OCI-LY1 (cell line): ENCODE data around the gene CDPF1.
A peak's percentile ranks its signal among the peaks of the same experiment; 100 is the strongest.

ENCODE experiments used
- H2AFZ ChIP-seq: fragments of 200-600 bp; sonication (generic), shearing (Covaris generic); 2 replicates; pipeline ENCODE4 v1.6.0; 2014; ENCODE audit warnings: antibody characterized with exemption, mild to moderate bottlenecking, low read length
- H3F3A ChIP-seq: fragments of 200-600 bp; sonication (generic), shearing (Covaris generic); 2 replicates; pipeline ENCODE4 v1.6.0; 2014; ENCODE audit warnings: mild to moderate bottlenecking, antibody characterized with exemption, low read length, moderate library complexity; ENCODE audit not compliant: insufficient read depth
- H3K27ac ChIP-seq: fragments of 200-600 bp; sonication (generic); 2 replicates; pipeline ENCODE4 v1.5.1; 2014; ENCODE audit warnings: low read length, mixed run types, mild to moderate bottlenecking, low read depth; ENCODE audit not compliant: poor library complexity, severe bottlenecking
- H3K27me3 ChIP-seq: fragments of 200-600 bp; sonication (generic); 2 replicates; pipeline ENCODE4 v1.6.0; 2014; ENCODE audit warnings: antibody characterized with exemption, mild to moderate bottlenecking, low read length, moderate library complexity; ENCODE audit not compliant: insufficient read depth
- H3K36me3 ChIP-seq: fragments of 200-600 bp; sonication (generic); 2 replicates; pipeline ENCODE4 v1.6.1; 2014; ENCODE audit warnings: mild to moderate bottlenecking, antibody characterized with exemption, low read length, moderate library complexity, mixed read lengths; ENCODE audit not compliant: insufficient read depth
- H3K4me1 ChIP-seq: fragments of 200-600 bp; sonication (generic); 2 replicates; pipeline ENCODE4 v1.5.1; 2014; ENCODE audit warnings: mild to moderate bottlenecking, low read length, moderate library complexity; ENCODE audit not compliant: insufficient read depth, severe bottlenecking
- H3K4me2 ChIP-seq: fragments of 200-600 bp; sonication (generic), shearing (Covaris generic); 2 replicates; pipeline ENCODE4 v1.6.1; 2014; ENCODE audit warnings: low read length
- H3K4me3 ChIP-seq: fragments of 200-600 bp; sonication (generic); 2 replicates; pipeline ENCODE4 v1.5.1; 2014; ENCODE audit warnings: low read length, low read depth, mild to moderate bottlenecking, mixed read lengths; ENCODE audit not compliant: poor library complexity, severe bottlenecking
- H3K79me2 ChIP-seq: fragments of 200-600 bp; shearing (Covaris generic); 2 replicates; pipeline ENCODE4 v1.6.1; 2016; ENCODE audit warnings: mixed run types, low read length, mixed read lengths; ENCODE audit not compliant: insufficient read depth
- H3K9ac ChIP-seq: fragments of 200-600 bp; sonication (generic), shearing (Covaris generic); 2 replicates; pipeline ENCODE4 v1.6.1; 2014; ENCODE audit warnings: mild to moderate bottlenecking, low read length, mixed read lengths
- H3K9me2 ChIP-seq: fragments of 200-600 bp; sonication (generic), shearing (Covaris generic); 2 replicates; pipeline ENCODE4 v1.6.1; 2014; ENCODE audit warnings: low read depth, mild to moderate bottlenecking, low read length, mixed read lengths
- H3K9me3 ChIP-seq: fragments of 200-600 bp; shearing (Covaris generic); 2 replicates; pipeline ENCODE4 v1.6.1; 2014; ENCODE audit warnings: low read length, mixed read lengths
- H4K20me1 ChIP-seq: fragments of 200-600 bp; sonication (generic), shearing (Covaris generic); 2 replicates; pipeline ENCODE4 v1.6.0; 2016; ENCODE audit warnings: mild to moderate bottlenecking, low read length; ENCODE audit not compliant: insufficient read depth
- EZH2 ChIP-seq: fragments of 200-600 bp; sonication (generic), shearing (Covaris generic); IDR thresholded peaks from 2 replicates; pipeline ENCODE4 v1.8.0; 2017; ENCODE audit warnings: borderline replicate concordance, mixed run types, mild to moderate bottlenecking, antibody characterized with exemption, low read length, moderate library complexity, mixed read lengths
- TF ChIP-seq, protein P1 (sequence below): fragments of 200-600 bp; sonication (generic), shearing (Covaris generic); IDR thresholded peaks from 2 replicates; pipeline ENCODE4 v1.5.1; 2017; ENCODE audit warnings: mild to moderate bottlenecking, antibody characterized with exemption, low read length, moderate library complexity, mixed read lengths

The CDPF1 gene

DNA sequence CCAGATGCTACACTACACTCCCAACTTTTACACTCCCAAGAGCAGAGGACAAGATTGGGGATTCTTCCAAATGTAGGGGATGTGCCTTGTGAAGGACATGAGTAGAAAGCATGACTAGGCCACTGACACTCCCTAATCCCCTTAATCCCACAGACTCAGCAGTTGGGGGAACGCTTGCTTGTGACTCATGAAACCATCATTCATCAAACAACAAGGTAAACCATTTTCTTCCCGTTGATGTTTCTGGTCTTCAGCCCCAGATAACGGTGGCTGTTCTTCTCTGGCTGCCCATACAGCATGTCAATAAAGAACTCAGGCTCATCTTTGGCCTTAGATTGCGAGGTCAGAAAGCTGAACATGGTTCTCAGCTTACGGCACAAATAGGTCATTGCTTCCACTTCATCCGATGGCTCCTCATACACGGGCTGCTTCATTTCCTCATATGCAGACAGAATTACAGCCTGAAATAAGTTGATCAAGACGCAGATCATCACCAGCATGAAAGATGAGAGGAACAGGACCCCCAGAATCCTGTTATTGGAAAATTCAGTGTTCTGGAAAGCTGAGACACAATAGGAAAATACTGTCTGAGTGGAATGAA lies 6.4 kb upstream of the CDPF1 start:
- H3F3A ChIP-seq: no peaks in the 10 kb centered on the region
- H3K9me3 ChIP-seq: peaks cover 4% of the 10 kb centered on the region; the same call in 1 of the 2 replicates
- H3K9me2 ChIP-seq: no peaks in the 10 kb centered on the region
- H3K79me2 ChIP-seq: no peaks in the 10 kb centered on the region
- no peak overlapping the region for H3K4me2 ChIP-seq
- H4K20me1 ChIP-seq: no peaks in the 10 kb centered on the region
- no peak for TF ChIP-seq EZH2
- TF ChIP-seq, protein P1, sequence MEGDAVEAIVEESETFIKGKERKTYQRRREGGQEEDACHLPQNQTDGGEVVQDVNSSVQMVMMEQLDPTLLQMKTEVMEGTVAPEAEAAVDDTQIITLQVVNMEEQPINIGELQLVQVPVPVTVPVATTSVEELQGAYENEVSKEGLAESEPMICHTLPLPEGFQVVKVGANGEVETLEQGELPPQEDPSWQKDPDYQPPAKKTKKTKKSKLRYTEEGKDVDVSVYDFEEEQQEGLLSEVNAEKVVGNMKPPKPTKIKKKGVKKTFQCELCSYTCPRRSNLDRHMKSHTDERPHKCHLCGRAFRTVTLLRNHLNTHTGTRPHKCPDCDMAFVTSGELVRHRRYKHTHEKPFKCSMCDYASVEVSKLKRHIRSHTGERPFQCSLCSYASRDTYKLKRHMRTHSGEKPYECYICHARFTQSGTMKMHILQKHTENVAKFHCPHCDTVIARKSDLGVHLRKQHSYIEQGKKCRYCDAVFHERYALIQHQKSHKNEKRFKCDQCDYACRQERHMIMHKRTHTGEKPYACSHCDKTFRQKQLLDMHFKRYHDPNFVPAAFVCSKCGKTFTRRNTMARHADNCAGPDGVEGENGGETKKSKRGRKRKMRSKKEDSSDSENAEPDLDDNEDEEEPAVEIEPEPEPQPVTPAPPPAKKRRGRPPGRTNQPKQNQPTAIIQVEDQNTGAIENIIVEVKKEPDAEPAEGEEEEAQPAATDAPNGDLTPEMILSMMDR: no peak
- H3K27ac ChIP-seq: no peak overlapping the region
- H3K4me3 ChIP-seq: no peak overlapping the region
- H3K36me3 ChIP-seq: no peaks in the 10 kb centered on the region
- H3K27me3 ChIP-seq: 0 out of 2 replicates have a peak, but pooled peaks cover 13% of the 10 kb centered on the region
- H2AFZ ChIP-seq: no peak overlapping the region
- no peaks in the 10 kb centered on the region for H3K4me1 ChIP-seq
- no peak overlapping the region for H3K9ac ChIP-seq

DNA sequence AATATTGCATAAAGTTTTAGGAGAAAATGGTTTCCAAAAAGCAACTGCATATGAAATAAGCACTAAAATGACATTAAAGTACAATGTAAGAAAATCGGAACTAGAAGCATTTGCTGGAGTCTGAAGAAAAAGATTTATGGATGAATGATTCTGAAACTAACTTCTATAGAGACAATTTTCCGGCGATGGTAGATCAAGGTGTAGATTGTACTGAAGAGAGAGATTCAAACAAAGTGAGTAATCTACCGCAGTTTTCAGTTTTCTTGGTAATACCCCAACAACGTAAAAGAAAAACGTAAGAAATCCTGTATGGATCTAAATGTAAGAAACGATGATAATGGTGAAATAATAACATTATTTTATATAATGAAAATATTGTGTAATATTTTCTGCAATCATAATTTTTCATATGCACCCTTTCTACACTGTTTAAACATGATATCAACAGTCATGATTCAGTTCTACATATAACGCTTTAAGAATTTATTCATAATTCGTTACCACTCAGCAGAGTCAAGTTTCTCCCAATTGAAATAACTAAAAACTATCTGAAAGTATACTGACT lies 1.8 kb upstream of the CDPF1 start:
- H3K4me2 ChIP-seq: 0 out of 2 replicates have a peak overlapping the region, but pooled peaks have one; percentile 76
- peaks cover 21% of the 10 kb centered on the region for H3K4me1 ChIP-seq

DNA sequence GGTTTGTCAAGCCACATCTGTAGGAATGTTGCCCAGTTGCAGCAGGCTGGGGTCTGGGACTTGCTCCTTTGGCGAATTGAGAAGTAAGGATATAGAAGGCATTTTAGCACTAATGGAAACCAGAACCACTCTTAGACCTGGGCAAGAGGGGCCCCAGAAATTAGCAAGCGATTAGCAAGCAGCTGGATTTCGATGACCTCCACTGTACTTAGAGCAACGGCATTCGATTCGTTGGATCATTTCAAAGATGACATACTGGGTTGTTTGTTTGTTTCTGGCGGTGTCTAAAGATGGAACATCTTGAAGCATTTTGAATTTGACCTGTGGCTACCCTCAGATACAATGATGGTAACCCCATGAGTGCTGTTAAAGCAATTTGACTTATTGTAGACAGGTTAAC lies 1.2 kb upstream of the CDPF1 start:
- Histone ChIP-seq H4K20me1 (no peaks in the 10 kb centered on the region), H3K4me3 (peak overlapping the region; percentile 84), H3K27me3 (0 out of 2 replicates have a peak, but pooled peaks cover 4% of the 10 kb centered on the region), H3K4me1 (peaks cover 21% of the 10 kb centered on the region), H3K27ac (no peak overlapping the region), H3F3A (no peaks in the 10 kb centered on the region), H3K79me2 (no peaks in the 10 kb centered on the region), H3K9ac (no peak overlapping the region), H3K9me3 (peaks cover 6% of the 10 kb centered on the region; the same call in 1 of the 2 replicates), H3K36me3 (no peaks in the 10 kb centered on the region; the same call in 1 of the 2 replicates), H2AFZ (no peak overlapping the region), H3K9me2 (no peaks in the 10 kb centered on the region), H3K4me2 (peak overlapping the region; percentile 76)
- no peak for TF ChIP-seq EZH2
- TF ChIP-seq, protein P1: no peak

More for the DNA sequence above, 1.8 kb upstream of the CDPF1 start:
- Histone ChIP-seq H3K9ac (no peak overlapping the region), H2AFZ (no peak overlapping the region), H3K27me3 (0 out of 2 replicates have a peak, but pooled peaks cover 9% of the 10 kb centered on the region), H3F3A (no peaks in the 10 kb centered on the region), H3K27ac (no peak overlapping the region), H3K4me3 (no peak overlapping the region), H3K9me2 (no peaks in the 10 kb centered on the region), H3K79me2 (no peaks in the 10 kb centered on the region), H3K9me3 (peaks cover 6% of the 10 kb centered on the region; the same call in 1 of the 2 replicates), H4K20me1 (no peaks in the 10 kb centered on the region), H3K36me3 (no peaks in the 10 kb centered on the region; the same call in 1 of the 2 replicates)
- TF ChIP-seq, protein P1: no peak
- no peak for TF ChIP-seq EZH2
